Mesendoderm (in vitro differentiated cells): Measurements from ENCODE around the gene CELA3B.
"Not testable (repeated sequence)": the region's sequence is repeated elsewhere in the genome, so short reads cannot be mapped to it uniquely, and the experiment has no call there.

Experiments used
- DNase-seq: peaks from one replicate; pipeline ENCODE4 v3.0.0; 2013
- H2AK5ac ChIP-seq: 2 replicates; pipeline ENCODE4 v1.6.1; 2013; ENCODE audit warnings: low read length, inconsistent platforms
- H2BK120ac ChIP-seq: 2 replicates; pipeline ENCODE4 v1.6.1; 2013; ENCODE audit warnings: low read depth, mild to moderate bottlenecking, low read length, moderate library complexity, mixed read lengths
- H2BK15ac ChIP-seq: replicated peaks from 2 replicates; pipeline ENCODE4 v1.6.1; 2013; ENCODE audit warnings: low read depth, mild to moderate bottlenecking, moderate library complexity
- H2BK5ac ChIP-seq: 2 replicates; pipeline ENCODE4 v1.6.1; 2013; ENCODE audit warnings: low read length, inconsistent platforms
- H3K18ac ChIP-seq: 2 replicates; pipeline ENCODE4 v1.6.1; 2013; ENCODE audit warnings: mild to moderate bottlenecking, low read length, mixed read lengths
- H3K23ac ChIP-seq: one replicate; pipeline ENCODE4 v1.6.1; 2013; ENCODE audit warnings: low read length
- H3K27ac ChIP-seq: 2 replicates; pipeline ENCODE4 v1.5.1; 2013; ENCODE audit warnings: low read depth, mild to moderate bottlenecking, inconsistent platforms, low read length, moderate library complexity
- H3K27me3 ChIP-seq: 2 replicates; pipeline ENCODE4 v1.6.1; 2013; ENCODE audit warnings: low read length, control low read depth, mild to moderate bottlenecking, inconsistent platforms; ENCODE audit not compliant: insufficient read depth, poor library complexity
- H3K36me3 ChIP-seq: 2 replicates; pipeline ENCODE4 v1.6.1; 2013; ENCODE audit warnings: low read length, inconsistent platforms; ENCODE audit not compliant: control insufficient read depth, insufficient read depth
- H3K4ac ChIP-seq: one replicate; pipeline ENCODE4 v1.6.1; 2013; ENCODE audit warnings: low read depth, mild to moderate bottlenecking, low read length, moderate library complexity
- H3K4me1 ChIP-seq: 2 replicates; pipeline ENCODE4 v1.6.1; 2013; ENCODE audit warnings: low read depth, low read length, inconsistent platforms; ENCODE audit not compliant: control insufficient read depth
- H3K4me2 ChIP-seq: 2 replicates; pipeline ENCODE4 v1.6.1; 2013; ENCODE audit warnings: low read length
- H3K4me3 ChIP-seq: 2 replicates; pipeline ENCODE4 v1.5.1; 2013; ENCODE audit warnings: mild to moderate bottlenecking, low read length
- H3K56ac ChIP-seq: one replicate; pipeline ENCODE4 v1.6.1; 2013; ENCODE audit warnings: low read length
- H3K79me1 ChIP-seq: 2 replicates; pipeline ENCODE4 v1.6.1; 2013; ENCODE audit warnings: low read length, inconsistent platforms
- H3K79me2 ChIP-seq: 2 replicates; pipeline ENCODE4 v1.6.1; 2013; ENCODE audit warnings: mild to moderate bottlenecking, low read length; ENCODE audit not compliant: control insufficient read depth, insufficient read depth
- H3K9ac ChIP-seq: 2 replicates; pipeline ENCODE4 v1.6.1; 2013; ENCODE audit warnings: low read length, inconsistent platforms
- H4K5ac ChIP-seq: one replicate; pipeline ENCODE4 v1.6.1; 2013; ENCODE audit warnings: low read length
- H4K8ac ChIP-seq: one replicate; pipeline ENCODE4 v1.6.1; 2013; ENCODE audit warnings: low read depth, mild to moderate bottlenecking, control low read depth, low read length, moderate library complexity
- WGBS: extraction: QIAGEN DNeasy Blood & Tissue Kit; methylation state at CpG from one replicate; pipeline ENCODE4 v1.1.7; 2013; ENCODE audit warnings: low lambda C conversion rate, missing lambda C conversion rate; ENCODE audit not compliant: insufficient coverage; ENCODE audit errors: extremely low coverage; 5-methylcytosine and 5-hydroxymethylcytosine counted together

The CELA3B gene

DNA sequence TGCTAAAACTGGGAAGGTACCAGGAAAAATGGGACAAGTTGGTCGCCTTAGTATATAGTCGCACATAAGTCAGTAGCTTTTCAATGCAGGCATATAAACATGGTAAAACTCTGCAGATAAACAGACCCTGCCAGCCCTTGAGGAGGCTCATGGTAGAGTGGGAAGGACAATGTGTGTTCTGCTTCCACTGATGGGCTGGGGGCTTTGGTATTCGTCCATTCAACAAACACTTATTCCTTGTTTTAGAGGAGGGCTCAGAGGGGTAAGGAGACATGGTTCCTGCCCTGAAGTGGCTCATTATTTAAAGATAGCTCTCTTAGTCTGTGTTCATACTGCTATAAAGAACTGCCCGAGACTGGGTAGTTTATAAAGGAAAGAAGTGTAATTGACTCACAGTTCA, 35.9 kb downstream of the CELA3B start:
- no CpG with 5 or more reads among the region's 4 CpGs for WGBS
- not testable (repeated sequence) for H3K9ac ChIP-seq, H2BK15ac ChIP-seq, H3K18ac ChIP-seq, H2AK5ac ChIP-seq, H3K4ac ChIP-seq, H4K5ac ChIP-seq, H3K23ac ChIP-seq, H2BK5ac ChIP-seq, H2BK120ac ChIP-seq, H3K27me3 ChIP-seq, H3K27ac ChIP-seq, H3K79me2 ChIP-seq, H3K4me3 ChIP-seq, H4K8ac ChIP-seq, H3K4me1 ChIP-seq, H3K56ac ChIP-seq, H3K79me1 ChIP-seq, H3K36me3 ChIP-seq, DNase-seq, H3K4me2 ChIP-seq

DNA sequence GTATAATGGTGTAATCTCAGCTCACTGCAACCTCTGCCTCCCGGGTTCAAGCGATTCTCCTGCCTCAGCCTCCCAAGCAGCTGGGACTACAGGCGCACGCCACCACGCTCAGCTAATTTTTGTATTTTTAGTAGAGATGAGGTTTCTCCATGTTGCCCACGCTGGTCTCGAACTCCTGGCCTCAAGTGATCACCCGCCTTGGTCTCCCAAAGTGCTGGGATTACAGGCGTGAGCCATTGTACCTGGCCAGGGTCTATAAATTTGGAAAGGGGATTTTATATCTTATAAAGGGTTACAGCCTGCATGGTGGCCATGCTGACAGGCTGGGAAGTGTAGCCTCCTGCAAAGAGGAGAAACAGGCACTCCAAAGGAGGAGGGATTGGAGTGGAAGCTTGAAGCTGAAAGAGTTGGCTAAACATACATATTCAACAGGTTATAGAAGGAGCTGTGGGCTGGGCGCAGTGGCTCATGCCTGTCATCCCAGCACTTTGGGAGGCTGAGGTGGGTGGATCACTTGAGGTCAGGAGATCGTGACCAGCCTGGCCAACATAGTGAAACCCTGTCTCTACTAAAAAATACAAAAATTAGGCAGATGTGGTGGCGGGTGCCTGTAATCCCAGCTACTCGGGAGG, 37.9 kb downstream of the CELA3B start:
- H3K23ac ChIP-seq, DNase-seq, H3K79me1 ChIP-seq, H3K4ac ChIP-seq, H2AK5ac ChIP-seq, H2BK5ac ChIP-seq, H3K36me3 ChIP-seq, H3K79me2 ChIP-seq, H4K8ac ChIP-seq, H3K9ac ChIP-seq, H3K4me1 ChIP-seq, H4K5ac ChIP-seq, H3K18ac ChIP-seq, H2BK120ac ChIP-seq, H3K27ac ChIP-seq, H3K56ac ChIP-seq, H3K4me2 ChIP-seq, H3K4me3 ChIP-seq, H2BK15ac ChIP-seq, H3K27me3 ChIP-seq: not testable (repeated sequence)
- WGBS, result no CpG with 5 or more reads among the region's 13 CpGs

GRCh38 chr1:22018583-22019559, 42.0 kb downstream of the CELA3B start:
- H3K4me1 ChIP-seq, result no peaks in the 10 kb centered on the region
- H3K56ac ChIP-seq, result no peak overlapping the region
- WGBS, result 100% methylated on average over 2 of the region's 10 CpGs
- no peak overlapping the region for H3K4me2 ChIP-seq
- no peak overlapping the region for H3K27ac ChIP-seq
- H3K9ac ChIP-seq, result no peak overlapping the region
- no peak overlapping the region for H3K4me3 ChIP-seq
- no peak overlapping the region for H2BK5ac ChIP-seq
- H3K79me1 ChIP-seq, result no peaks in the 10 kb centered on the region
- no peak overlapping the region for H2BK120ac ChIP-seq
- H2BK15ac ChIP-seq, result no peak overlapping the region
- H3K23ac ChIP-seq, result no peak overlapping the region
- H4K8ac ChIP-seq, result no peak overlapping the region
- H3K36me3 ChIP-seq, result no peaks in the 10 kb centered on the region
- no peak overlapping the region for H4K5ac ChIP-seq
- no peaks in the 10 kb centered on the region for H3K79me2 ChIP-seq
- H3K27me3 ChIP-seq, result no peaks in the 10 kb centered on the region
- no peak overlapping the region for H3K4ac ChIP-seq
- no peak overlapping the region for H2AK5ac ChIP-seq
- no peak for DNase-seq
- no peak overlapping the region for H3K18ac ChIP-seq

GRCh38 chr1:22021061-22021460, 44.2 kb downstream of the CELA3B start:
- Histone ChIP-seq H3K23ac (no peak overlapping the region), H3K56ac (no peak overlapping the region), H2BK5ac (no peak overlapping the region), H2AK5ac (no peak overlapping the region), H3K36me3 (no peaks in the 10 kb centered on the region), H4K8ac (no peak overlapping the region), H3K4me1 (no peaks in the 10 kb centered on the region), H3K4ac (no peak overlapping the region), H3K18ac (no peak overlapping the region), H3K79me1 (no peaks in the 10 kb centered on the region), H3K4me3 (no peak overlapping the region), H2BK15ac (no peak overlapping the region), H3K9ac (no peak overlapping the region), H3K27ac (no peak overlapping the region), H3K4me2 (no peak overlapping the region), H3K79me2 (no peaks in the 10 kb centered on the region), H4K5ac (no peak overlapping the region), H2BK120ac (no peak overlapping the region), H3K27me3 (no peaks in the 10 kb centered on the region)
- DNase-seq, result no peak
- no CpG with 5 or more reads among the region's 6 CpGs for WGBS

- no peak overlapping the region for H4K8ac ChIP-seq
- H3K4me2 ChIP-seq, result peak overlapping the region; percentile 47
- no peak overlapping the region for H4K5ac ChIP-seq
- H3K4me1 ChIP-seq, result no peaks in the 10 kb centered on the region
- no peak overlapping the region for H2BK120ac ChIP-seq
- peak overlapping the region; percentile 57 for H3K9ac ChIP-seq
- H3K18ac ChIP-seq, result peak overlapping the region; percentile 28
- H3K79me1 ChIP-seq, result peaks cover 3% of the 10 kb centered on the region
- H3K23ac ChIP-seq, result no peak overlapping the region
- H3K56ac ChIP-seq, result peak overlapping the region; percentile 78
- H3K4ac ChIP-seq, result no peak overlapping the region
- peak; percentile 31 for DNase-seq
- H3K4me3 ChIP-seq, result peak overlapping the region; percentile 10
- no peaks in the 10 kb centered on the region for H3K79me2 ChIP-seq
- no CpG with 5 or more reads among the region's 33 CpGs for WGBS
- no peak overlapping the region for H2BK15ac ChIP-seq
- H3K27ac ChIP-seq, result peak overlapping the region; percentile 68
- H3K36me3 ChIP-seq, result no peaks in the 10 kb centered on the region
- H2AK5ac ChIP-seq, result no peak overlapping the region
- no peaks in the 10 kb centered on the region for H3K27me3 ChIP-seq
- no peak overlapping the region for H2BK5ac ChIP-seq
Measured at GRCh38 chr1:22024485-22025367, 47.9 kb downstream of the CELA3B start.
